Upper lobe of left lung (tissue), 4 donors: Measurements from ENCODE around the gene COL10A1.

ENCODE experiments used
- EP300 ChIP-seq, 4 donors: sonication (generic); formaldehyde crosslinking; IDR thresholded peaks; one replicate each; pipeline ENCODE4 v1.5.1; 2017; ENCODE audit warnings: antibody characterized with exemption in 4 of 4, control low read depth in 2 of 4
- POLR2AphosphoS5 ChIP-seq, 2 donors: sonication (generic); formaldehyde crosslinking; IDR thresholded peaks; one replicate each; pipeline ENCODE4 v1.5.1; 2017; ENCODE audit warnings: antibody characterized with exemption in 2 of 2
- TF ChIP-seq, protein P1 (sequence below), 6 experiments: fragments of 450-650 bp in 4 of 6; fragments of 200-600 bp in 2 of 6; sonication (generic) in 2 of 6; IDR thresholded peaks; one replicate each; pipeline ENCODE4 v1.5.1; 2016 to 2019; ENCODE audit warnings: antibody characterized with exemption in 6 of 6

DNA sequence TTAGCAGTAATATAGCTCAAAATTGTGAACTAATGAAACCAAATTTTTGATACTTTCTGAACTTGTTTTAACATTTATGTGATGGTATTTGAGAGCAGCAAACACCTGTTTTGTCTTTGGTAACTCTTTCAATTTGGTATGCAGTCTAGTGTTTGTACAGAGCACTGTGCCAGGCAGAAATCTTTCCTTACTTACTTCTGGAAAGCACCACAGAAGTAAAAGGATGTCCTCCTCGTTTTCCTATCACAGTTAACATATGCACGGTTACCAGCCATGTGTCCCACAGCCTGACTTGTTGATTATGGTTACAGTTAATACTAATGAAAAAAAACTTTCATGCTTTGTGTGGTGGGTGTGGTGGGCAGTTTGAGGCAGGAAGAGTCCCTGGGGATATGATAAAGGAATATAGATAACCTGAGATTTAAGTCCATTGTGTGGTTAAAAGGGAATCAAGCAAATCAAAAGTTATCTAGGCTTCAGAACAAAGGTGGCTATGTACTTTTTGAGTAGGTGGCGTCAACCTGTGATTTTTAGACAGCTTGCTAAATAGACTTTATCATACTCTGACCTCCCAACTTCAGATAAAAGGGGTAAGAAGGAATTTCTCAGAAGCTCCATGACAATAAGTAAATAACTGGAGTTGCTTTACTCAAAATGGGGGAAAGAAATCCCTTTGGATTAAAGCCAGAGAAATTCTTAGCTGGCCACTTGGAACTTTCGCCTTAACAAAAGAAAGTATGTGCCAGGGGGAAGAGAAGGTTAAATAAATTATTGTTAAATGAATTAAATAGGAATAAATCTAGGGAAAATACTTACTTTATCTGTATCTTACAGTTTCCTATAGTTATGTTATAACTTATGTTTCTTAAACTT is 20.1 kb upstream of the COL10A1 start:
- no peak for TF ChIP-seq POLR2AphosphoS5 (IDR thresholded peaks at IDR 0.05)
- TF ChIP-seq, protein P1, sequence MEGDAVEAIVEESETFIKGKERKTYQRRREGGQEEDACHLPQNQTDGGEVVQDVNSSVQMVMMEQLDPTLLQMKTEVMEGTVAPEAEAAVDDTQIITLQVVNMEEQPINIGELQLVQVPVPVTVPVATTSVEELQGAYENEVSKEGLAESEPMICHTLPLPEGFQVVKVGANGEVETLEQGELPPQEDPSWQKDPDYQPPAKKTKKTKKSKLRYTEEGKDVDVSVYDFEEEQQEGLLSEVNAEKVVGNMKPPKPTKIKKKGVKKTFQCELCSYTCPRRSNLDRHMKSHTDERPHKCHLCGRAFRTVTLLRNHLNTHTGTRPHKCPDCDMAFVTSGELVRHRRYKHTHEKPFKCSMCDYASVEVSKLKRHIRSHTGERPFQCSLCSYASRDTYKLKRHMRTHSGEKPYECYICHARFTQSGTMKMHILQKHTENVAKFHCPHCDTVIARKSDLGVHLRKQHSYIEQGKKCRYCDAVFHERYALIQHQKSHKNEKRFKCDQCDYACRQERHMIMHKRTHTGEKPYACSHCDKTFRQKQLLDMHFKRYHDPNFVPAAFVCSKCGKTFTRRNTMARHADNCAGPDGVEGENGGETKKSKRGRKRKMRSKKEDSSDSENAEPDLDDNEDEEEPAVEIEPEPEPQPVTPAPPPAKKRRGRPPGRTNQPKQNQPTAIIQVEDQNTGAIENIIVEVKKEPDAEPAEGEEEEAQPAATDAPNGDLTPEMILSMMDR (IDR thresholded peaks at IDR 0.05): no peak
- no peak for TF ChIP-seq EP300 (IDR thresholded peaks at IDR 0.05)
